Adrenal gland (tissue), 5 donors: ENCODE results near the gene CDH4.

Experiments used
- POLR2A ChIP-seq, 2 donors: fragments of 450-650 bp; IDR thresholded peaks; one replicate each; pipeline ENCODE4 v1.6.1; 2017; ENCODE audit warnings: antibody characterized with exemption in 2 of 2, mild to moderate bottlenecking in 2 of 2, moderate library complexity in 1 of 2
- TF ChIP-seq, protein P1 (sequence below), 6 experiments: fragments of 450-650 bp in 4 of 6; fragments of 200-600 bp in 2 of 6; sonication (generic) in 1 of 6; IDR thresholded peaks; 1 replicate in 5 of 6; 2 replicates in 1 of 6; pipeline versions ENCODE4 v1.5.1 to v1.8.0; 2016 to 2021; ENCODE audit warnings: antibody characterized with exemption in 6 of 6, mild to moderate bottlenecking in 2 of 6, moderate library complexity in 1 of 6
- donor health status: DM: no; HTN: no; CAD: no.

- TF ChIP-seq, protein P1, sequence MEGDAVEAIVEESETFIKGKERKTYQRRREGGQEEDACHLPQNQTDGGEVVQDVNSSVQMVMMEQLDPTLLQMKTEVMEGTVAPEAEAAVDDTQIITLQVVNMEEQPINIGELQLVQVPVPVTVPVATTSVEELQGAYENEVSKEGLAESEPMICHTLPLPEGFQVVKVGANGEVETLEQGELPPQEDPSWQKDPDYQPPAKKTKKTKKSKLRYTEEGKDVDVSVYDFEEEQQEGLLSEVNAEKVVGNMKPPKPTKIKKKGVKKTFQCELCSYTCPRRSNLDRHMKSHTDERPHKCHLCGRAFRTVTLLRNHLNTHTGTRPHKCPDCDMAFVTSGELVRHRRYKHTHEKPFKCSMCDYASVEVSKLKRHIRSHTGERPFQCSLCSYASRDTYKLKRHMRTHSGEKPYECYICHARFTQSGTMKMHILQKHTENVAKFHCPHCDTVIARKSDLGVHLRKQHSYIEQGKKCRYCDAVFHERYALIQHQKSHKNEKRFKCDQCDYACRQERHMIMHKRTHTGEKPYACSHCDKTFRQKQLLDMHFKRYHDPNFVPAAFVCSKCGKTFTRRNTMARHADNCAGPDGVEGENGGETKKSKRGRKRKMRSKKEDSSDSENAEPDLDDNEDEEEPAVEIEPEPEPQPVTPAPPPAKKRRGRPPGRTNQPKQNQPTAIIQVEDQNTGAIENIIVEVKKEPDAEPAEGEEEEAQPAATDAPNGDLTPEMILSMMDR (IDR thresholded peaks at IDR 0.05), result no peak
- TF ChIP-seq POLR2A (IDR thresholded peaks at IDR 0.05), result no peak
These were observed 378.8 kb downstream of the CDH4 start for GRCh38 chr20:61630816-61631215.
